ENCODE data around the gene POU2AF3.

Gene POU2AF3

DNA sequence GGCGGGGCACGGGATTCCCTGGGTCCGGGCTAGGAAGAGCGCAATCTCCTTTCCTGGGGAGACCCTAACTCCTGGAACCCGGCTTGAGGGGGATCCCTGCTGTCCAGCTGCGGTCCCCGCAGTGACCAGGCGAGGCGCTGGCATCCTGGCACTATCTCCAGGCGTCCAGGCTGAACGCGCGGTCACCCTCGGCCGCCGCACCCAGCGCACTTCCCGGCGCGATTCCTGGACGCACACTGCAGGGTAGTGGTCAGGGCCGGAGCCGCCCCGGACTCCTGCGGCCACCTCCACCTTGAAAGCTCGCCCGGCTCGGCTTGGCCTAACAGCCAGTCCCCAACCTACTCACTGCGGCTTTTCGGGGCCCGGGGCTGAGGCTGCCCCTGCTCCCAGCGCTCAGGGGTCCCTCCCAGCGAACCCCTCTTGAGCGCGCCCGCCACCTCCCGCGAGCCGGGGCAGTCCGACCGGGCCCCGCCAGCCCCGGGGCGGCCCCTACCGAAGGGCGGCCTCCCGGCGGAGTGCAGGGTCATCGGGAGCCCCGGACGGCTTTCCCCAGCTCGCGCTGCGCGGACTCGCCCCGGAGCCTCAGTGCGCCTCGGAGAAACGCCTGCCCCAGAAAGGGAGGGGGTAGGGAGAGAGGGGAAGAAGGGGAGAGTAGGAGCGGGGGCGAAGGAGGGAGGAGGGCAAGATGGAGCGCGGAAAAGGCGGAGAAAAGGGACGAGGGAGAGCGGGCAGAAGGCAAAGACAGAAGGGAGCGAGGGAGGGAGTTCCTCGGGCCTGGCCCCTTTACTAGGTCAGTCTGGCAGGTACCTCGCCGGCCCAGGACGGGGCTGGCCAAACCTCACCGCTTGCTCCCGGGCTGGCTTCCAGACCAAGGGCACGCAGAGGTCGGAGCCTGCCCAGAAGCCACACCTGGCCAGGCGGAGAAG is 1.0 kb downstream of the POU2AF3 start:
- Histone ChIP-seq H3K9ac (ENCODE audit: low read depth in 1 of 2, low read length in 2 of 2) (peak overlapping the region; percentile 62 to 79), H3K27me3 (ENCODE audit: control insufficient read depth in 1 of 2, insufficient read depth in 2 of 2, low read length in 2 of 2) (no peaks in the 10 kb centered on the region), H3K27ac (ENCODE audit: low read depth, low read length) (peak overlapping the region; percentile 76), H3K9me3 (ENCODE audit: control insufficient read depth in 1 of 2, low read length in 2 of 2) (no peaks in the 10 kb centered on the region), H3K36me3 (ENCODE audit: control insufficient read depth in 1 of 2, insufficient read depth in 2 of 2, low read length in 2 of 2) (no peaks in the 10 kb centered on the region), H3K4me3 (ENCODE audit: low read depth in 1 of 2, low read length in 2 of 2) (peak overlapping the region; percentile 66 to 77), H3K4me1 (ENCODE audit: control insufficient read depth in 1 of 2, insufficient read depth in 2 of 2, low read length in 2 of 2) (peaks cover 33 to 39% of the 10 kb centered on the region in 2 donors)

DNA sequence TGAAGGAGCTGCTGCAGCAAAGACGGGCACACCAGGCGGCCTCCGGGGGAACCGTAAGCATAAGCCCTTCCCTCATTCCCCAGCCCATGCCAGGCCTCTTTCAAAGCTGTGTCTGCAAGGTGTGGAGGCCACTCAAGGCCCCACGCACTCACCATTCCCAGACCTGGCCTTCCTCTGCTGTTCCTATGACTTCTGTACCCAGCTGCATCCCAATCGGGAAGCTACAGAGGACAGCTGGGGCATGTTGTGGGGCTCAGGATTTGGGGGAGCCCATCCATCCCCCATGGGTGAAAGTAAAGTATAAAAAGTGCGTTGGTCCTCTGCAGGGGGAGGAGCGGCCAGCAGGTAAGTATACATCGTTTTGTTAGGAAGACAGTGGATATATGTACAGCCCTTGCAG is 2.2 kb downstream of the POU2AF3 start:
- Histone ChIP-seq H3K9me3 (ENCODE audit: control insufficient read depth in 1 of 2, low read length in 2 of 2) (no peaks in the 10 kb centered on the region), H3K9ac (ENCODE audit: low read depth in 1 of 2, low read length in 2 of 2) (no peak overlapping the region), H3K27me3 (ENCODE audit: control insufficient read depth in 1 of 2, insufficient read depth in 2 of 2, low read length in 2 of 2) (no peaks in the 10 kb centered on the region), H3K4me3 (ENCODE audit: low read depth in 1 of 2, low read length in 2 of 2) (peak overlapping the region in 1 of 2 donors; percentile 66), H3K36me3 (ENCODE audit: control insufficient read depth in 1 of 2, insufficient read depth in 2 of 2, low read length in 2 of 2) (no peaks in the 10 kb centered on the region), H3K27ac (ENCODE audit: low read depth, low read length) (no peak overlapping the region), H3K4me1 (ENCODE audit: control insufficient read depth in 1 of 2, insufficient read depth in 2 of 2, low read length in 2 of 2) (peaks cover 33 to 39% of the 10 kb centered on the region in 2 donors)

DNA sequence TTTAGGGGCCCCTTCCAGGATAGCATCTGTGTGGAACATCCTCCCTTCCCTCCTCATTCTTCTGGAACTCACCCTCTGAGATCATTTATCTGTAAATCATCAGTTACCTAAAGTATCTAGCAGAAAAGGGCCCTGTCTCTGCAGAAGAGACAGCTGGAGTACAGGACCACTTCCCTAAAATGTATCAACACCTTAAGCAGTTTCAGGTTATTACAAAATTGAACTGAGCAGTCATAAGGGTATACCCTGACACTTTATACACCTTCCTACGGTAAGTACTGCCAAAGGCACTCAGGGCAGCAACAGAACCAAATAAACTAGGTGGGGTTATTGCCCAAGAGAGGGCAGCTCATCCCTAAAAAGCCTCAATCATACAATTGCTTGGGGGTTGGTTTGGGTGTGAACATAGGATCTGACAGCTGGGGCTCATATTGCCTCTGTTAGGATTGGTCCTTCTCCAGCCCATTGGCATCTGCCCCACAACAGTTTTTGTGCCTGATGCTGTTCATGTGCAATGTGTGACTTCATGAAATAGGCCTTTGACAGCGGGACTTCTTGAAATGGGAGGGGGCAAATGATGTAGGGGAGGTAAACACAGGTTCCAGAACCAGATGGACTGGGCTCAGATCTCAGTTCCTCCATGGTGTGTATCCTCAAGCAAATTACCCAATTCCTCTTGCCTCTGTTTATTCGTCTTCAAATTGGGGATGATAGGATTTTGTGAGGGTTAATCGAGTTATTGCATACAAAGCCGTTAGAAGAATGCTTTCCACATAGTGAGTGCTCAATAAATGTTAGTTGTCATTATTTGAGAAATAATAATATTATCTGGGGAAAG is 2.9 kb downstream of the POU2AF3 start:
- Histone ChIP-seq H3K27ac (ENCODE audit: low read depth, low read length) (no peak overlapping the region), H3K4me3 (ENCODE audit: low read depth in 1 of 2, low read length in 2 of 2) (peak overlapping the region in 1 of 2 donors; percentile 66), H3K27me3 (ENCODE audit: control insufficient read depth in 1 of 2, insufficient read depth in 2 of 2, low read length in 2 of 2) (no peaks in the 10 kb centered on the region), H3K4me1 (ENCODE audit: control insufficient read depth in 1 of 2, insufficient read depth in 2 of 2, low read length in 2 of 2) (peaks cover 33 to 39% of the 10 kb centered on the region in 2 donors), H3K9ac (ENCODE audit: low read depth in 1 of 2, low read length in 2 of 2) (no peak overlapping the region), H3K36me3 (ENCODE audit: control insufficient read depth in 1 of 2, insufficient read depth in 2 of 2, low read length in 2 of 2) (no peaks in the 10 kb centered on the region), H3K9me3 (ENCODE audit: control insufficient read depth in 1 of 2, low read length in 2 of 2) (no peaks in the 10 kb centered on the region)

DNA sequence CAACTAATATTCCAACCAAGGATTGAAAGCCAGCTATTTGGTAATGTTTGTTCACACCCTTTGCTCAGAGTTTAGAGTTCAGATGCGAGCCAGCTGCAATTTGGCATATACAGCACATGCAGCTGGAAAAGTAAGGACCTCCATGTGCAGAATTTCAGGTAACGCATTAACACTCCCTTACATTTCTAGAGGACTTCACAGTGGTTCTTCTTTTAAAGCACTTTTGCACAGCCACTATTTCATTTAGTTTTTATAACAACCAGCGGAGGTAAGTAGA is 3.4 kb downstream of the POU2AF3 start:
- Histone ChIP-seq H3K36me3 (ENCODE audit: control insufficient read depth in 1 of 2, insufficient read depth in 2 of 2, low read length in 2 of 2) (no peaks in the 10 kb centered on the region), H3K4me3 (ENCODE audit: low read depth in 1 of 2, low read length in 2 of 2) (no peak overlapping the region), H3K9me3 (ENCODE audit: control insufficient read depth in 1 of 2, low read length in 2 of 2) (no peaks in the 10 kb centered on the region), H3K27ac (ENCODE audit: low read depth, low read length) (no peak overlapping the region), H3K27me3 (ENCODE audit: control insufficient read depth in 1 of 2, insufficient read depth in 2 of 2, low read length in 2 of 2) (no peaks in the 10 kb centered on the region), H3K9ac (ENCODE audit: low read depth in 1 of 2, low read length in 2 of 2) (no peak overlapping the region), H3K4me1 (ENCODE audit: control insufficient read depth in 1 of 2, insufficient read depth in 2 of 2, low read length in 2 of 2) (peaks cover 33 to 39% of the 10 kb centered on the region in 2 donors)

DNA sequence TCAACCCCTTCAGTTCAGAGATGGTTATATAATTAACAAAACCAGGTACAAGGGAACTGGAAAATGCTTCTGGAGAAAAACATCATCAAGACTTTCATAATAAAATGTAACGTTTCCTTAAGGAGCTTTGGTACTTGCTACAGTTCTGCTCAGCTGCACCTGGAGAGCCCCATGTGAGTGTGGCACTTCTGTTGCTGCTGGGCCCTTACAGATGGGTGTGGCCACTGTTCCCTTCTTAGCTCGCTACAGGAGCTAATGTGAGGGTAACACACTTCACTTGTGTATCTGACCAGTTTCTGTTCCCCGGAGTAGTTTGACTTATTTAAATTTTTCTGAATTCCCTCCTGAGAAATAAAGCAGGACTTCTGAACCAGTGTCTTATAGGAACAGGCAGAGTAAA is 4.0 kb downstream of the POU2AF3 start:
- Histone ChIP-seq H3K27me3 (ENCODE audit: control insufficient read depth in 1 of 2, insufficient read depth in 2 of 2, low read length in 2 of 2) (no peaks in the 10 kb centered on the region), H3K4me3 (ENCODE audit: low read depth in 1 of 2, low read length in 2 of 2) (peak overlapping the region in 1 of 2 donors; percentile 2), H3K9me3 (ENCODE audit: control insufficient read depth in 1 of 2, low read length in 2 of 2) (no peaks in the 10 kb centered on the region), H3K4me1 (ENCODE audit: control insufficient read depth in 1 of 2, insufficient read depth in 2 of 2, low read length in 2 of 2) (peaks cover 34 to 39% of the 10 kb centered on the region in 2 donors), H3K27ac (ENCODE audit: low read depth, low read length) (no peak overlapping the region), H3K9ac (ENCODE audit: low read depth in 1 of 2, low read length in 2 of 2) (peak overlapping the region in 1 of 2 donors; percentile 8), H3K36me3 (ENCODE audit: control insufficient read depth in 1 of 2, insufficient read depth in 2 of 2, low read length in 2 of 2) (no peaks in the 10 kb centered on the region)

DNA sequence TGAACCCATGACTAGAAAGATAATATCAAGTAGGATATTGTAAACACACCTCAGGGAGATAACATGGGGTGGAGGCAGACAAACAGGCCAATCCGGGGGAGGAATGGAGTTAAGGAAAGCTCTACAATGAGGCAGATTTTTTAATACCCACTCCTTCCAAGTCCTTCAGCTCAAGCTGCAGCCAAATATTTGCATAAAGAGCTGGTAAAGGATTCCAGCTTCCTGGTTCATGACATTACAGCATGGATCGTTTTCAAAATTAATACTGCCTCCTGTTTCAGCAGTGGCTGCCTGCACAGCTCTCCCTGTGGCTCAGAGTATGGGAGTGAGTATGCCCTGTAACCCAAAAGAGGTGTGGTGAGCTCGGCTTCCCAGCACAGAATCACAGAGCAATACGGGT is 5.1 kb downstream of the POU2AF3 start:
- no peak overlapping the region for H3K27ac ChIP-seq (ENCODE audit: low read depth, low read length)
- peak overlapping the region; percentile 4 to 14 for H3K4me3 ChIP-seq (ENCODE audit: low read depth in 1 of 2, low read length in 2 of 2)
- no peaks in the 10 kb centered on the region for H3K9me3 ChIP-seq (ENCODE audit: control insufficient read depth in 1 of 2, low read length in 2 of 2)
- peaks cover 42 to 47% of the 10 kb centered on the region in 2 donors for H3K4me1 ChIP-seq (ENCODE audit: control insufficient read depth in 1 of 2, insufficient read depth in 2 of 2, low read length in 2 of 2)
- H3K9ac ChIP-seq (ENCODE audit: low read depth in 1 of 2, low read length in 2 of 2): no peak overlapping the region
- H3K36me3 ChIP-seq (ENCODE audit: control insufficient read depth in 1 of 2, insufficient read depth in 2 of 2, low read length in 2 of 2): no peaks in the 10 kb centered on the region
- no peaks in the 10 kb centered on the region for H3K27me3 ChIP-seq (ENCODE audit: control insufficient read depth in 1 of 2, insufficient read depth in 2 of 2, low read length in 2 of 2)

DNA sequence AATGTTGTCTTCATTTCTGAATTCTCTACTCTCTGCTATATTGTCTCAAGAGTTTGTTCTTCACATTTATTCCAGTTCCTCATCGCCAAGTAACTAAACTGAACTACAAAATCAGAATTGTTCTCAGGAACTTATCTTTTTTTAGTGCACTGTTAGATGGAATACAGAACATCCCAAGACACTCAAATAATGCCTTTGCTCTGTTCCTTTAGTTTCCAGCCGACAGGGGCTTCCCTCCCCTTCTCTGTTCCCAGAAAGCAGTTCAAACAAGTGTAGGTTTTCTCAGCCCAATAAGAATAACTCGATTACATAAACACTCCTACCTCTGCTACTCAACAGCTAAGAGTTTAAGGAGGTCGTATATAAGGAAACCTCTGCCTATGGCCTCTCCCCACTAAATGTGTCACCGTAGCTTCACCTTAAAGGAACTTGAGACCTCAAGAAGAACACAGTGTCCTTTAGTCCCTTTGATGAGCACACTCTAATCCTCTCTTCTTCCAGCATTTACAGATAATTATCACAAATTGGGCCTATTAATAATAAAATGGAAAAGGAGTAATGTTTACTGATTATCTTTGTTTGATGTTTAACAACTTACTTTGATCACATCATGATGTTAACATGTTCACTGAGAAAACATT is 6.9 kb downstream of the POU2AF3 start:
- Histone ChIP-seq H3K9me3 (ENCODE audit: control insufficient read depth in 1 of 2, low read length in 2 of 2) (no peaks in the 10 kb centered on the region), H3K9ac (ENCODE audit: low read depth in 1 of 2, low read length in 2 of 2) (no peak overlapping the region), H3K27me3 (ENCODE audit: control insufficient read depth in 1 of 2, insufficient read depth in 2 of 2, low read length in 2 of 2) (no peaks in the 10 kb centered on the region), H3K4me3 (ENCODE audit: low read depth in 1 of 2, low read length in 2 of 2) (no peak overlapping the region), H3K36me3 (ENCODE audit: control insufficient read depth in 1 of 2, insufficient read depth in 2 of 2, low read length in 2 of 2) (no peaks in the 10 kb centered on the region), H3K4me1 (ENCODE audit: control insufficient read depth in 1 of 2, insufficient read depth in 2 of 2, low read length in 2 of 2) (peaks cover 44 to 53% of the 10 kb centered on the region in 2 donors), H3K27ac (ENCODE audit: low read depth, low read length) (no peak overlapping the region)

DNA sequence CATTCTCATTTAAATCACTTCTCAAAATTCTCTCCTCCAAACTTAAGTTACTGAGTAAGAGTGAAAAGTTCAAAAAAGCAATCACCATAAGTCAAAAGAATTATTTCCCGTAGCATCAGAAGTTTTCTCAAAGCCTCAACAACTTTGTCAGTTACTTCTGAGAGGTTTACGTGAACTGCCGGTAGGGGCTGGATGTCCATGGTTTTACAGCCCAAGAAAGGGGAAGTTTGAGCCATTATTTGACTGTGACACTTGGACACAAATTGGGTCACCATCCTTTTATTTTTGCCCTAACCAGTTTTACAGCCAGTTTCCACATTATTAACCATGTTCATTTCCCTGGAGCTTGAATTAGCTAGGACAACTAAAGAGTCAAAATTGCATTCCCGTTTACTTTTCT is 7.5 kb downstream of the POU2AF3 start:
- peaks cover 41 to 51% of the 10 kb centered on the region in 2 donors for H3K4me1 ChIP-seq (ENCODE audit: control insufficient read depth in 1 of 2, insufficient read depth in 2 of 2, low read length in 2 of 2)

DNA sequence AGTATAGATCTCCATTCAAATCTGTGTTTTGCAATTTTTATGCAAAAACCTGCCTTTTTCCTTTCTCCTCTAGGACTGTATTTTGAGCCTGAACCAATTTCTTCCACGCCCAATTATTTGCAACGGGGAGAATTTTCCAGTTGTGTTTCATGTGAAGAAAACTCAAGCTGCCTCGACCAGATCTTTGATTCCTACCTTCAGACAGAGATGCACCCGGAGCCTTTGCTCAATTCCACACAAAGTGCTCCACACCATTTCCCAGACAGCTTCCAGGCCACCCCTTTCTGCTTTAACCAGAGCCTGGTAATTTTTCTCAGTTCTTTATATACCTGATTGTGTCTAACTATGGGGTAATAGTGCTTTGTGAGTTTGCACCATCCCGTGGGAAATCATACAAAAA is 8.0 kb downstream of the POU2AF3 start:
- Histone ChIP-seq H3K9ac (ENCODE audit: low read depth in 1 of 2, low read length in 2 of 2) (no peak overlapping the region), H3K4me3 (ENCODE audit: low read depth in 1 of 2, low read length in 2 of 2) (no peak overlapping the region), H3K4me1 (ENCODE audit: control insufficient read depth in 1 of 2, insufficient read depth in 2 of 2, low read length in 2 of 2) (peaks cover 38 to 49% of the 10 kb centered on the region in 2 donors), H3K27me3 (ENCODE audit: control insufficient read depth in 1 of 2, insufficient read depth in 2 of 2, low read length in 2 of 2) (no peaks in the 10 kb centered on the region), H3K9me3 (ENCODE audit: control insufficient read depth in 1 of 2, low read length in 2 of 2) (no peaks in the 10 kb centered on the region), H3K36me3 (ENCODE audit: control insufficient read depth in 1 of 2, insufficient read depth in 2 of 2, low read length in 2 of 2) (no peaks in the 10 kb centered on the region), H3K27ac (ENCODE audit: low read depth, low read length) (no peak overlapping the region)

More for the DNA sequence above, 7.5 kb downstream of the POU2AF3 start:
- Histone ChIP-seq H3K36me3 (ENCODE audit: control insufficient read depth in 1 of 2, insufficient read depth in 2 of 2, low read length in 2 of 2) (no peaks in the 10 kb centered on the region), H3K9ac (ENCODE audit: low read depth in 1 of 2, low read length in 2 of 2) (no peak overlapping the region), H3K9me3 (ENCODE audit: control insufficient read depth in 1 of 2, low read length in 2 of 2) (no peaks in the 10 kb centered on the region), H3K4me3 (ENCODE audit: low read depth in 1 of 2, low read length in 2 of 2) (no peak overlapping the region), H3K27me3 (ENCODE audit: control insufficient read depth in 1 of 2, insufficient read depth in 2 of 2, low read length in 2 of 2) (no peaks in the 10 kb centered on the region), H3K27ac (ENCODE audit: low read depth, low read length) (no peak overlapping the region)

Measured in duodenal mucosa (tissue), 2 donors.